CD4-positive, alpha-beta T cell treated with Interleukin-1 beta for 1 hour (primary cell): ENCODE data around the gene SNCAIP.

Experiments used
- DNase-seq, 2 donors: peaks; one replicate each; pipeline ENCODE4 v3.0.0-alpha.2; 2020 to 2022

SNCAIP gene

DNA sequence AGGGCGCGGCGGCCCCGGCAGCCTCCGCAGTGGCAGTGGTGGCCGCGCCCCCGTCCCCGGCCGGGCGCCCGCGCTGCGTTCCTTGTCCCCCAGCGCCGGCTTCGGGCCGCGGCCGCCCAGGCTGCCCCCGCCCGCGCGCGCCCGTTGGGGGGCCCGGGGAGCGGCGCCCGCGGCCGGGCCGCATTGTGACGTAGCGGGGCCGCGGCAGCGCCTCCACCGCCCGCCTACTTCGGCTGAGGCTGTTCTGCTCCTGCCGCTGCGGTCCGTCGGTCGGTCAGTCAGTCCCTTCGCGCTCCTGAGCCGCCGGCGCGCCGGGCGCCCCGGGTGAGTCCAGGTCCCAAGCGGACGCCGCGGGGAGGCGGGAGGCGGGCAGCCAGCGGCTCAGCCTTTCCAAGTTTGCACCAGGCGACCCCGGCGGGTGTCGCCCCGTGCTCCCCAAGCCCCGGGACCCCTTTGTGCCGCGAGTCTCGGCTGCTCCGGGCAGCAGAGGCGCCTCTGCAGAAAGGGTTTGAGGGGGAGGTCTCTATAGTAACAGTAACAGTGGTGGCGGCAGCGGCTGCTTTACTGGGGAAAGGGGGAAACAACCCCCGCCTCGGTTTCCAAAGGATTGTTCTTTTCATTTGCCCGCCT is at the start of gene SNCAIP:
SNCAIP (plus strand) TSS at position 277 of the 630 bp plus-strand sequence. CDS start 78,898 bp downstream, outside the sequence.
- DNase-seq: no peak

DNA sequence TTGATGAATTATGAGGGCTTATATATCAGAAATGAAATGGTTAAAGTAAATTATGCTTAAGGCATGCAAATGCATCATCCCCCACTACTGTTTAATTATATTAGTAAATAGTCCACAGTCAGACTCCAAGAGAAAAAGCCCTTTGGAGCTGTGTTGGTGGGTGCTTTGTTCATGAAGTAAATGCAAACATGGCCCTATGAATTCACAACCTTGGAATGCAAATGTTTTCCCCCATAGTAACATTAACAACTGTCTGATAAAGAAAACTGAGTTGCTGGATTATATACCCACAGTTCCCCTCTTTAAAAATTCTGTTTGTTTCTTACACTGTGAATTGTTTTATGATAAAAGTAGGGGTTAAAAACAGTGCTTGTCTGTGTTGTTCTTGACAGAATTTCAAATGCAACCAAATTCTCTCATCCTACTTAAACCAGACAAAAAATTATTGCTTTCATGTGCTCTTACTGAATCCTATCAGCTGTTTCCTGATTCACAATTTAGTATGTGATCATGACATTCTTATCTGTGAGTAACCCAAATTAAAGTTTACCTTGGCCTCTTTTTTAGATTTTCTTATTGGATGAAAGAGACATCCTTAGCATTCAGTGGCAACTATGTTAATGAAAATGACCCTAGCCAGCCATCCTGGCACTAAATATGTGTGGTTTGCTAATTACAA is 48.5 kb upstream of the SNCAIP start:
- DNase-seq: no peak

- DNase-seq: no peak
These were observed 47.4 kb upstream of the SNCAIP start for GRCh38 chr5:122264610-122265009.

DNA sequence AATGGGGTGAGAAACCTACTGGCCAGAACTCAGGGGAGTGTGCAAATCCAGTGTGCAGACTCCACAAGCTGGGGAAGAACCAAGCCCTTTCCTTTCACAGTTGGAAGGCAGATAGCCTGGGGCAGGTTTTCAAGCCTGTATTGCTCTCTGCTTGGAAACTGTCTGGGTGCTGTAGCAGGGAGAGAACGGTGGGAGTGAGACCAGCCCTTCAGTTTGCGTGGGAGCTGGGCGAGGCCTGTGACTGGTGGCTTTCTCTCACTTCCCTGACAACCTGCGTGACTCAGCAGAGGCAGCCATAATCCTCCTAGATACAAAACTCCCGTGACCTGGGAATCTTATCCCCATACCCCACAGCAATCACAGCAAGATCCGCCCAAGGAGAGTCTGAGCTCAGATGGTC is 44.9 kb upstream of the SNCAIP start:
- DNase-seq: no peak

DNA sequence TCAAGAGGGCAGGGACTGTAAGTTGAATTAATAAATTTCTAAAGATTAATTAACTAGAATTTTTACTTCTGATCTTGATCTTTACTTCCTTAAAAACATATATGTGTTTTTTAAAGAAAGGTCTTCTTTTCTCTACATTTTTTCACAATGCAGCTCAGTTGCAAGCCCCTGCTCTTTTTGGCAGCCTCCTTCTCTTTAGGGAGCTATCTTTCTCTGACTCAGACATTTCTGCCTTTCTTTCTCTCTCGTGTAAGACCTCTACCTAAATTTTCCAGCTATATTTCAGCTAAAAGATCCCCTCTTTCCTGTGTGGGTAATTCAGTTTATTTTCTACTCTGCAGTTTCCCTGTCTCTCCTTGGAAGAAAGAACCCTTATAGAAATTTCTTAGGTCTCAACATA is 38.3 kb upstream of the SNCAIP start:
- no peak for DNase-seq

DNA sequence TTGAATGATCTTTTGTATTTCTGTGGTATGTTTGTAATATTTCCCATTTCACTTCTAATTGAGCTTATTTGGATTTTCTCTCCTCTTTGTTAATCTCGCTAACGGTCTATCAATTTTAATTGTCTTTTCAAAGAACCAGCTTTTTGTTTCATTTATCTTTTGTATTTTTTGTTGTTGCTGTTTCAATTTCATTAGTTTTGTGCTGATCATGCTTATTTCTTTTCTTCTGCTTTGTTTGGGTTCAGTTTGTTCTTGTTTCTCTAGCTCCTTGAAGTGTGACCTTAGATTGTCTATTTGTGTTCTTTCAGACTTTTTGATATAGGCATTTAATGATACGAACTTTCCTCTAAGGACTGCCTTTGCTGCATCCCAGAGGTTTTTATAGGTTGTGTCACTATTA is 28.4 kb upstream of the SNCAIP start:
- no peak for DNase-seq

GRCh38 chr5:122286541-122286940 is 25.5 kb upstream of the SNCAIP start:
- no peak for DNase-seq

DNA sequence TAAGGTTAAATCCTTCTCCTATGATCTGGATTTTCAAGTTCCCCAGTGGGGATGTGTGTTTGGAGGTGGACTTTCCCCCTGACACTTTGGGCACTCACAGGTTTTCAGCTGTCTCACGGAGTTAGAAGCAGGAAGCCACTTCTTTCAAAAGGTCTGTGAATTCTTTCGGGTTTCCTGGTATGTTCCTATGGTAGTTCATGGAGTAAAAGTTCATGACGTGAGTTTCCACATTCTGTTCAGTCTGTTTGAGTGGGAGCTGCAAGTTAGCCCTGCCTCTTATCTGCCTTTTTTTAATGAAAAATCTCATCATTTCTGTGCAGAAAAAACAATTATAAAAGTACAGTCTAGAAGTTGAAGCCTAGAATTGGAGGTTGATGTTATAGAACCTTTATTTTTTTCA is 24.9 kb upstream of the SNCAIP start:
- DNase-seq: no peak

DNA sequence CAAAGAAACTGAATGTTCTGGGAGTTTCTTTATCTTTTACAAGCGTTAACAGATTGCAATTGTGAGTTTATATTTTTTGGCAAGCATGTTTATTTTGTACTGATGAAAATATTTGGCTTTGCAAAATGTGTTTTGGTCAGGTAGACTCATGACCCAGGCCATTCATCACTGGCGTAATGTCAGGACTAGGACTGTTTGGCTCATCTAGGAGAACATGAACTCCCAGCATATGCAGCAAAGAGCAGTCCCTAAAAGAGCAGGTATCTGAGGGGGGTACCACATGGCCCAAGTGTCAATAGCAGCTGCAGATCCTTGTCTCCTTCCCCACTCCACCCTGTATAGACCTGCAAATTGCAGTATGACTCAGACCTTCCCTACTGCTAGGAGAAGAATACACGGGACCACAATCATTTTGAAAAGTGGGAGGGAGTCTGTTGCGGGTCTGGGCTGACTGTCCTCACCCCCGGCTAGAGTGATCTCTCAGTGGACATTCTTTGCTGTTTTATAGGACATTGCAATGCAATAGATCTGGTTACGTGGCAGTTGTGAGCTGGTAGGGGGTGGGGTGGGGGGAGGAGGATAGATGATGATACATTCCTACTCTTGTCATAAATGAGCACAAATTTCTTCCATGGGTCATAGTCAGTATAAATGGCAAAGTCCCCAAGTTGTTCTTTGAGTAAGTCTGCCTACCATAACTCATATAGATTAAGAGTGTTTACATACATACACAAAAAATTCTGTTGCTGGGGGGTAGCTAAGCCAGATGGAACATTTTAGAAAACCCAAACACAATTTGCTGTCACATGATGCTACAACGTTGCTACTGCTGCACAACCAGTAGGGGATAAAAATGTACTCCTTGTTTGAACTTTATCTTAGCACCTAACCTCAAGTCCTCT is 20.8 kb upstream of the SNCAIP start:
- DNase-seq: no peak

DNA sequence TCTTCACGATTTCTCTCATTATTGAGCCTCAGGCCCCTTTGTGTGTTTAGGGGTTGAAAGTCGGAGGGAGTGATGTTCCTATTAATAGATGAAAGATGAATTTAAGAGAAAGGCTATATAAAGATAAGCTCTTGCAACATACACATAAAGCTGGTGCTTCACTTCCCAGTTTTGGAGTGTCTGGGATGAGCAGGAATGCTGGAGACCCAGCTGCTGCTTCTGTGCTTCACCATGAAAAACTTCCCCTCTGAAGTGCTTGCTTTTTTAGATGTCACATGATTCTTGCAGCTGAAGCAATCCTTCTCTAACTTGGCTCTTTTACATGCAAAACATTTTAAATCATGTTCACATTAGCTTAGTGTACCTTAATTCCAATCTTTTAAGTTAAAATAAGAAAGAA is 19.7 kb upstream of the SNCAIP start:
- no peak for DNase-seq

DNA sequence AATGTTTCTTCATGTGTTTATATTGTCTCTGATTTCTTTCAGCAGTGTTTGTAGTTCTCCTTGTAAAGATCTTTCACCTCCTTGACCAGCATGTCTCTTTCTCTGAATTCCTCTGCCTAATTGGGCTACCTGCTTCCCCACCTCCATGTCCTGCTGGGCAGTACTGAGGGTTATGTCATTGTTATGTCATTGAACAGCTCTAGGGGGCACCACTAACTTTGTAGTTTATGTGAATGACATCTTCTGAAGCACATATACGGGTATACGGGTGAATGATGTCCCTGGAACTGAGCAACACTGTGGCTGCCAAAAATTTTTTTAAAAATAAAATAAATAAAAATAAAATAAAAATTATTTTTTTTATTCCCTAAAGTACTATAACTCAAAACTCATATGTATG is 16.9 kb upstream of the SNCAIP start:
- DNase-seq: no peak

GRCh38 chr5:122296871-122297270 is 15.2 kb upstream of the SNCAIP start:
- DNase-seq: no peak

GRCh38 chr5:122297587-122298298 is 14.3 kb upstream of the SNCAIP start:
- no peak for DNase-seq

DNA sequence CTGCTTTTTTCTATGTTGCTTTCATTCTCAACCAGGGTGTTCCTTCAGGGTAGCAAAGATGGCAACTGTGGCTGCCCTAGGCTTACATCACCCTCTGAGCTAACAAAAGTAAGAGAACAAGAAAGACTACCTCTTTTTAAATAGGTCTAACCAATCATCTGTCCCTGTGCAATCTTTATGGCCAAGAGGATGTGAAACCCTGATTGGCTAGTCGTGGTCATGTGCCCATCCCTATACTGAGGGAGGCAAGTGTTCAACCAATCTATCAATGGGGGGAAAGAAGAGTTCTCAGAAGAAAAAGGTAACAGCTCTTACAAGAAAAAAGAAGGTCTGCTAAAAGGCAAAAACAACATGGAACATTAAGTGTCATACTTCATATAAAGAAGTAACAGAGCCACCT is 11.7 kb upstream of the SNCAIP start:
- no peak for DNase-seq

- DNase-seq: no peak
These were observed 11.0 kb upstream of the SNCAIP start for GRCh38 chr5:122301016-122301415.

GRCh38 chr5:122304471-122305215 is 7.4 kb upstream of the SNCAIP start:
- DNase-seq: no peak

DNA sequence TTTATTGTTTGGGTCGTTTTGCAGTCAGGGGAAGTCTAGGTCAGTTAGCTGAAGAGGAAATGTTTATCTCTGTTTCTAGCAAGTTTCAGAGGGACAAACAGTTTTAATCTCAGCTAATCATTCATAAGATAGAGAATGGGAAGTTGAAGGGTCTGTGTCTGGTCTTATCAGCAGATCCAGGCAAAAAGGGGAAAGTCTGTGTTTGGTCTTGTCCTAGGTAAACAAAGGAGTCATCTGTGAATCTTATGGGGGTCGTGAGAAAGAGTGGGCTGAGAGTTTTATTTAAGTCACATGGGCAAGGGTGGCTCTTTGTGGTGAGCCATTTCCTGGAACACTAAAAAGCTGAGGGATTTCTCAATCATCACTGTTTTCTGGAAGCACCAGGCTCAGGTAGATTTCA is 5.6 kb upstream of the SNCAIP start:
- no peak for DNase-seq

GRCh38 chr5:122310889-122311288 is 1.1 kb upstream of the SNCAIP start:
- no peak for DNase-seq

GRCh38 chr5:122311497-122311960 is 508 bp upstream of the SNCAIP start:
- no peak for DNase-seq

- DNase-seq: no peak
These were observed 762 bp downstream of the SNCAIP start for GRCh38 chr5:122312591-122313406.

- DNase-seq: no peak
These were observed 2.0 kb downstream of the SNCAIP start for GRCh38 chr5:122314036-122314435.
